Neural cell (in vitro differentiated cells): Measurements from ENCODE around the gene TPST2. TPM values are rescaled to one million over a fixed set of nuclear protein-coding genes. Genes with fewer than 3 reads are reported as not detected.

Experiments
- H2AFZ ChIP-seq: fragments of 200-600, 300-800 bp; sonication (generic), shearing (Covaris generic); 2 replicates; pipeline ENCODE4 v1.6.0; 2014; ENCODE audit warnings: low read depth, mild to moderate bottlenecking, antibody characterized with exemption, low read length, moderate library complexity
- H3F3A ChIP-seq: fragments of 200-600 bp; shearing (Covaris generic); 2 replicates; pipeline ENCODE4 v1.6.1; 2016; ENCODE audit warnings: mild to moderate bottlenecking, moderate library complexity, mixed read lengths, antibody characterized with exemption, low read length; ENCODE audit not compliant: insufficient read depth, poor library complexity, severe bottlenecking
- H3K27ac ChIP-seq: fragments of 200-600, 300-800 bp; sonication (generic), shearing (Covaris generic); 2 replicates; pipeline ENCODE4 v1.5.1; 2014; ENCODE audit warnings: mild to moderate bottlenecking, low read length, moderate library complexity
- H3K27me3 ChIP-seq: fragments of 300-800, 200-600 bp; sonication (generic), shearing (Covaris generic); 2 replicates; pipeline ENCODE4 v1.6.0; 2014; ENCODE audit warnings: mild to moderate bottlenecking, low read depth, low read length, moderate library complexity; ENCODE audit not compliant: insufficient read depth
- H3K36me3 ChIP-seq: fragments of 300-800, 200-600 bp; sonication (generic), shearing (Covaris generic); 2 replicates; pipeline ENCODE4 v1.5.1; 2014; ENCODE audit warnings: mild to moderate bottlenecking, antibody characterized with exemption, low read length, moderate library complexity; ENCODE audit not compliant: insufficient read depth
- H3K4me2 ChIP-seq: fragments of 300-800, 200-600 bp; sonication (generic), shearing (Covaris generic); 2 replicates; pipeline ENCODE4 v1.6.0; 2014; ENCODE audit warnings: mild to moderate bottlenecking, low read length
- H3K4me3 ChIP-seq: fragments of 300-800, 200-600 bp; sonication (generic), shearing (Covaris generic); 2 replicates; pipeline ENCODE4 v1.5.1; 2014; ENCODE audit warnings: mild to moderate bottlenecking, low read length, moderate library complexity
- H3K79me2 ChIP-seq: fragments of 200-600 bp; shearing (Covaris generic); replicated peaks from 2 replicates; pipeline ENCODE4 v1.6.0; 2014; ENCODE audit warnings: mild to moderate bottlenecking, low read length, moderate library complexity; ENCODE audit not compliant: insufficient read depth
- H3K9ac ChIP-seq: fragments of 300-800, 200-600 bp; sonication (generic), shearing (Covaris generic); 2 replicates; pipeline ENCODE4 v1.6.1; 2016; ENCODE audit warnings: mild to moderate bottlenecking, low read length, mixed read lengths
- H3K9me2 ChIP-seq: fragments of 200-600 bp; shearing (Covaris generic); 2 replicates; pipeline ENCODE4 v1.6.1; 2016; ENCODE audit warnings: mild to moderate bottlenecking, low read length, mixed read lengths; ENCODE audit not compliant: insufficient read depth
- H3K9me3 ChIP-seq: fragments of 200-600, 300-800 bp; sonication (generic), shearing (Covaris generic); 2 replicates; pipeline ENCODE4 v1.6.1; 2016; ENCODE audit warnings: mild to moderate bottlenecking, mixed run types, low read length, moderate library complexity, mixed read lengths
- H4K20me1 ChIP-seq: fragments of 200-600 bp; shearing (Covaris generic); 2 replicates; pipeline ENCODE4 v1.6.1; 2016; ENCODE audit warnings: mild to moderate bottlenecking, mixed run types; ENCODE audit not compliant: insufficient read depth
- CTCF ChIP-seq: fragments of 450-650 bp; IDR thresholded peaks from 2 replicates; pipeline ENCODE4 v1.5.1; 2014; ENCODE audit warnings: antibody characterized with exemption, mild to moderate bottlenecking, moderate library complexity; ENCODE audit not compliant: poor library complexity, severe bottlenecking
- EP300 ChIP-seq: fragments of 450-650 bp; conservative IDR thresholded peaks from 2 replicates; pipeline ENCODE4 v1.6.1; 2014; ENCODE audit warnings: antibody characterized with exemption, mild to moderate bottlenecking, moderate library complexity; ENCODE audit not compliant: poor library complexity, severe bottlenecking
- EZH2 ChIP-seq: fragments of 200-600, 300-800 bp; shearing (Covaris generic), sonication (generic); IDR thresholded peaks from 2 replicates; pipeline ENCODE4 v1.6.1; 2014; ENCODE audit warnings: antibody characterized with exemption, low read length, borderline replicate concordance, mild to moderate bottlenecking; ENCODE audit not compliant: insufficient read depth, poor library complexity, severe bottlenecking
- MXI1 ChIP-seq: fragments of 450-650 bp; conservative IDR thresholded peaks from 2 replicates; pipeline ENCODE4 v1.6.1; 2014; ENCODE audit warnings: antibody characterized with exemption, mild to moderate bottlenecking; ENCODE audit not compliant: poor library complexity, severe bottlenecking
- REST ChIP-seq: IDR thresholded peaks from 2 replicates; pipeline ENCODE4 v1.6.1; 2012; ENCODE audit warnings: borderline replicate concordance
- TAF1 ChIP-seq: IDR thresholded peaks from 2 replicates; pipeline ENCODE4 v1.6.1; 2012; ENCODE audit warnings: low read depth
- polyA plus RNA-seq: library from polyadenylated mRNA; depleted of rRNA; stranded (reverse); fragments of >200 nt; gene quantifications from 2 replicates; pipeline ENCODE4 v1.2.3, GENCODE V29; 2014

TPST2 gene
- polyA plus RNA-seq, 1 donor from 2014 or later, result 16.6 TPM

- Histone ChIP-seq H3K4me2 (no peak overlapping the region), H3K36me3 (no peaks in the 10 kb centered on the region), H3K27me3 (no peaks in the 10 kb centered on the region), H3F3A (no peaks in the 10 kb centered on the region), H2AFZ (no peak overlapping the region), H3K4me3 (no peak overlapping the region), H4K20me1 (no peaks in the 10 kb centered on the region), H3K9me3 (no peaks in the 10 kb centered on the region), H3K9me2 (no peaks in the 10 kb centered on the region), H3K27ac (no peak overlapping the region), H3K9ac (no peak overlapping the region), H3K79me2 (no peaks in the 10 kb centered on the region)
- TF ChIP-seq REST, result no peak
- TF ChIP-seq CTCF, result no peak
- TF ChIP-seq EZH2, result no peak
- TF ChIP-seq TAF1, result no peak
These were observed 7.1 kb upstream of the TPST2 start for GRCh38 chr22:26597026-26597425.

- H3K4me2 ChIP-seq, result no peak overlapping the region
- no peaks in the 10 kb centered on the region for H3K27me3 ChIP-seq
- H3K79me2 ChIP-seq, result no peaks in the 10 kb centered on the region
- no peaks in the 10 kb centered on the region for H3K36me3 ChIP-seq
- H2AFZ ChIP-seq, result no peak overlapping the region
- no peak overlapping the region for H3K4me3 ChIP-seq
- H3K27ac ChIP-seq, result no peak overlapping the region
- H3F3A ChIP-seq, result no peaks in the 10 kb centered on the region
- no peak overlapping the region for H3K9ac ChIP-seq
- TF ChIP-seq MXI1 (no peak), EP300 (no peak), CTCF (no peak), REST (no peak)
- no peaks in the 10 kb centered on the region for H3K9me2 ChIP-seq
- no peaks in the 10 kb centered on the region for H4K20me1 ChIP-seq
- no peaks in the 10 kb centered on the region for H3K9me3 ChIP-seq
These were observed 3.8 kb upstream of the TPST2 start for GRCh38 chr22:26593763-26594162.
